Measurements from ENCODE around the gene PILRA.
"Not testable (repeated sequence)": the region's sequence is repeated elsewhere in the genome, so short reads cannot be mapped to it uniquely, and the experiment has no call there.

The PILRA gene

DNA sequence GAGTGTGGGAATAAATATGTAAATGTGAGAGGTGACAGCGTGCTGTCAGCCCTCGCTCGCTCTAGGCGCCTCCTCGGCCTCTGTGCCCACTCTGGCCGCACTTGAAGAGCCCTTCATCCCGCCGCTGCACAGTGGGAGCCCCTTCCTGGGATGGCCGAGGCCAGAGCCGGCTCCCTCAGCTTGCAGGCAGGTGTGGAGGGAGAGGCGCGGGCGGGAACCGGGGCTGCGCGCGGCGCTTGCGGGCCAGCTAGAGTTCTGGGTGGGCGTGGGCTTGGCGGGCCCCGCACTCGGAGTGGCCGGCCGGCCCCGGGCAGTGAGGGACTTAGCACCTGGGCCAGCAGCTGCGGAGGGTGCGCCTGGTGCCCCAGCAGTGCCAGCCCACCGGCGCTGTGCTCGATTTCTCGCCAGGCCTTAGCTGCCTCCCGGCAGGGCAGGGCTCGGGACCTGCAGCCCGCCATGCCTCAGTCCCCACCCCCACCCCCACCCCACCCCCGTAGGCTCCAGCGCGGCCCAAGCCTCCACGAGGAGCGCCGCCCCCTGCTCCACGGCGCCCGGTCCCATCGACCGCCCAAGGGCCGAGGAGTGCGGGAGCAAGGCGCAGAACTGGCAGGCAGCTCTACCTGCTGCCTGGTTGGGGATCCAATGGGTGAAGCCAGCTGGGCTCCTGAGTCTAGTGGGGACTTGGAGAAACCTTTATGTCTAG is 8.4 kb downstream of the PILRA start:
- not testable (repeated sequence) for DNase-seq

DNA sequence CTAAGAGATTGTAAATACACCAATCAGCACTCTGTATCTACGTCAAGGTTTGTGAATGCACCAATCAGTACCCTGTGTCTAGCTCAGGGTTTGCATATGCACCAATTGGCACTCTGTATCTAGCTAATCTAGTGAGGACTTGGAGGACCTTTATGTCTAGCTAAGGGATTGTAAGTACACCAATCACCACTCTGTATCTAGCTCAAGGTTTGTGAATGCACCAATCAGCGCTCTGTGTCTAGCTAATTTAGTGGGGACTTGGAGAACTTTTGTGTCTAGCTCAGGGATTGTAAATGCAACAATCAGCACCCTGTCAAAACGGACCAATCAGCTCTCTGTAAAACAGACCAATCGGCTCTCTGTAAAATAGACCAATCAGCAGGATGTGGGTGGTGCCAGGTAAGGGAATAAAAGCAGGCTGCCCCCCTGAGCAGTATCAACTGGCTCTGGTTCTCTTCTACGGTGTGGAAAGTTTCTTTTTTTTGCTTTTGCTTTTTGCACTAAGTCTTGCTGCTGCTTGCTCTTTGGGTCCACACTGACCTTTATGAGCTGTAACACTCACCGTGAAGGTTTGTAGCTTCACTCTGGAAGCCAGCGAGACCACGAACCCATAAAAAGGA is 9.1 kb downstream of the PILRA start:
- DNase-seq = not testable (repeated sequence)

DNA sequence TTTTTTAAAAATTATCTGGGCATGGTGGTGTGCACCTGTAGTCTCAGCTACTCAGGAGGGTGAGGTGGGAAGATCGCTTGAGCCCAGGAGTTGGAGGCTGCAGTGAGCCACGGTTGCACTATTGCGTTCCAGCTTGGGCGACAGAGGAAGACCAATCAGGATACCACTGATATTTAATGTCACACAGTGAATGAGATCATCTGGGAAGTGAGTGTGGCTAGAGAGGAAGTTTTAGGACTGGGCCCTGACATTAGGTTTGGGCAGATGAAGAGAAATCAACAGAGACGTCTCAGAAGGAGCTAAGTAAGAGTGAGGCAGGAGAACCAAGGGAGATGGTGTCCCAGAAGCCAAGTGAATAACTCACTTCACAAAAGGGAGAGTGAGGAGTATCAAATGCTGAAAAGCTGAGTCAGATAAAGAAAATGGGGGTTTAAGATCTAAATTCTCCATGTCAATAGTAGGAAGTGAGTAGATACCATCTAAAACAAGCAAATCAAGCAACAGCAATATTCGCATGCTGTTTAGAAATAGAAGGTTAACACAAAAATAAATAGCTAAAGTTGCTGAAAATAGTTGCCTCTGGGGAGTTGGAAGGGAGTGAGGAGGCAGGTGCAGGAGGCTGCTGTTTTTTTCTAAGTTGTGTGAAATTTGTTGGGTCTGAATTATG is 11.5 kb downstream of the PILRA start:
- DNase-seq = no peak

DNA sequence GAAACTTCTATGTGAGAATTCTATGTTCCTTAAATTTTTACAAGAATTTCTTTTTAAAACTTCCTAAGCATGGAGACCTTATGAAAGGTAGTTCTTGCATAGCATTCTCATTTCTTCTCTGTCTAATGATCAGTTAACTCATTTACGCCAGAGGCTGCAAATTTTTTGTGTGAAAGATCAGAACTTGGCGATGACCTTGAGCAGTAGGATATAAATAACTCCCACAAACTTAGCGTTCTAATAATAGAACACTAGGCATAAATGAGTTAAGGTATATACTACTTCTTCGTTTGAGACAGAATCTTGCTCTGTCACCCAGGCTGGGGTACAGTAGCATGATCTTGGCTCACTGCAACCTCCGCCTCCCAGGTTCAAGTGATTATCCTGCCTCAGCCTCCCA is 13.7 kb downstream of the PILRA start:
- DNase-seq = no peak

DNA sequence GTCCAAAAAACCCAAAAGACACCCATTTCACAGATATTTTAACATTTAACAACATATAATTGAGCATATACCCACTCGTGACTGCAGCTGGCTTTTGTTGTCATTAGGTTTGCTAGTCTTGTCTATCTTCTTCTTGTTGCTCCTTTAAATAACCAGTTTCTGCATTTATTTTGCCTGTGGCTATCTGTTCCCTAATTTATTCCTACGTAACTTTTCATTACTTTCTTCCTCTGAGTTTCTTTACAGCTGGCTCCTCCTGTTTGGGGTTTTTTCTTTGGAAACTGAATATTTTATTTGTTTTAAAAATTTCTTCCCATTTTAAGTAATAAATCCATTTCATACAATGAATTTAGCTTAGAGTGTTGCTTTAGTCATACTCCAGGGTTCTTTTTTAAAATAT is 14.4 kb downstream of the PILRA start:
- no peak for DNase-seq

DNA sequence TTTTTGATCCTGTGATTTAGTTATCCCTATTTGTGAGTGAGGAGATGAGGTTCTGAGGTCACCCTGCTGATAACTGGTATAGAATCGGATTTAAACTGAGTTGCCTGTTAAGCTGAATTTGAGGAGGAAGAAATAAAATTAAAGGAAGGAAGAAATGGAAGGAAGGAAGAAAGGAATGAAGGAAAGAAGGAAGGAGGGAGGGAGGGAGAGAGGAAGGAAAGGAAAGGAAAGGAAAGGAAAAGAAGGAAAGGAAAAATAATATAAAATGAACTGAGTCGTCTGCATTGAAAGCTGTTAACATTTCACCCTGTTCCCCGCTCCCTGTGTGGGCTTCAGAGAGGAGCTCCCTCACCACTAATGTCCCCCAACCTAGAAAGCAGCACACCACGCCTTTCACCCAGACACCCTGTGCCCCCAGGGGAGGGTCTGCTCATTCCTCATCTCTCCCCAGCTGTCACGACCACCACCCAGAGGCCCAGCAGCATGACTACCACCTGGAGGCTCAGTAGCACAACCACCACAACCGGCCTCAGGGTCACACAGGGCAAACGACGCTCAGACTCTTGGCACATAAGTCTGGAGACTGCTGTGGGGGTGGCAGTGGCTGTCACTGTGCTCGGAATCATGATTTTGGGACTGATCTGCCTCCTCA is 16.3 kb downstream of the PILRA start:
- DNase-seq = no peak

DNA sequence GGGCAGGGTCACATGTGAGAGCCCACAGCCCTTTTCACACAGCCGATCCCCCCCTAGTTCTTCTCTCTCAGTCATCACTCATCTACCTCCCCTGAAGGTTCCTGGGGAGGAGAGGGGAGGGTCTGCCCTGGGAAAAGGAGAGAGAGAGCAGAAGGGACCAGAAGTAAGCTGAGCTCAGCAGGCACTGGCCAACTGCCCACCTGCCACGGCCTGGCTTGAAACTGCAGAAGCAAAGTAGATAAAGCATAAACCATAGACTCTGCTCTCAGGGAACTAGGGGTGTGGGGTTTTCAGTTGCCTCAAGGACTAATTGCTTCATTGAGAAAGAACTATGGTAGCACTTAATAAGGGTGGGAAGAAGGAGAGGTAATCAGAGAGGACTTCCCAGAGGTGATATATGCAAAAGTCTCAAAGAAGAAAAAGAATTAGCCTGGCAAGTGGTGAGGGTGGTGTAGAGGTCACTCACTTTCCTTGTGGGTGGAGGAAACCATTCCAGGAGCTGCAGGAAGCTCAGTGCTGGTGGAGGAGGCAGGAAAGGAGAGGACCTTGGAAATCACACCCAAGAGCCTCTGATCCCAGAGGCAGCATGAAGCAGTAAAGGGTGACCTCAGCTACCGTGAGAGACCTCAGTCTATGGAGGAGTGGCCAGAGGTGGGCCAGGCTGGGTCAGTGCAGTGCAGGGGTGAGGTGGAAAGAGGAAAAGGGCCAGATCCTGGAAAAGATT is 17.2 kb downstream of the PILRA start:
- DNase-seq = no peak

DNA sequence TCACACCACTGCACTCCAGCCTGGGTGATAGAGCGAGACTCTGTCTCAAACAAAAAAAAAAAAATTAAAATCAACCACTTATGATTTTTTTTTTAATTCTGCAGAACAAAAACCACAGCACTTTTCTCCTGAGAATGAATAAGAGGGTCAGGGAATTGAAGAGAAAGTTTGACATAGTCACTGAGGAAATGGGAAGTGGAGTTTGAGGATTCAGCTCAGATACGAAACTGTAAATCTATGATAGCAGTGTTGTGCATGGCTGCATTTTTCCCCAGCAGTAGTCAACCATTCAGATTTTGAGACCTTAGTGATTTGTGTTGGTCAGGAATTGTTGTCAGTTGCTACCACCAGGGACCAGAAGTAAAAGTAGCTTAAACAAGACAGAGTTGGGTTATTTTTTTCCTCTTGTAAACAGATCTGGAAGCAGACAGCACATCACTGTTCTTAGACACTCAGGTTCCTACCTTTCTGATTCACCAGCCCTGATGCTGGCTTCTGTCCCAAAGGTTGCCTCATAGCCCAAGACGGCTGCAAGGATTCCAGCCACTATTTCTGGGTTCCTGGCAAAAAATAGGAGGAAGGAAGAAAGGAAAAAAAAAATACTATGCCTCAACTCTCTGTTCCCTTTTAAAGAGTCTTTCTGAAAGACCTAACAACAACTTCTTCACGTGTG is 20.1 kb downstream of the PILRA start:
- no peak for DNase-seq

DNA sequence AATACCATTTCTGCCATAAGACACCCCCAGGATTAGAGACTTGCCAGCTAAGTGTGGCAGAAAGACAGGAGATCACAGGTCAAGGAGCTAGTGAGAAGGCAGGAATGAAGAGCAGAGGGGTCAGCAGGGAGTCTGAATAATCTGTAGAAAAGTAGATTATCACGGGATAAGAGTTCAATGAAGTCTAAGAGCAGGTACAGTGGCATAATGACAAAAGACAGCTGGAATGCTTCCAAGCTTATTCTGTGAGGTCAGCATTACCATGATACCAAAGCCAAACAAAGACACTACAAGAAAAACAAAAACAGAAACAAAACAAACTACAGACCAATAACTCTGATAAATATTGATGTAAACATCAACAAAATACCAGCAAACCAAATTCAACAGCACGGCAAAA is 20.8 kb downstream of the PILRA start:
- DNase-seq = no peak

DNA sequence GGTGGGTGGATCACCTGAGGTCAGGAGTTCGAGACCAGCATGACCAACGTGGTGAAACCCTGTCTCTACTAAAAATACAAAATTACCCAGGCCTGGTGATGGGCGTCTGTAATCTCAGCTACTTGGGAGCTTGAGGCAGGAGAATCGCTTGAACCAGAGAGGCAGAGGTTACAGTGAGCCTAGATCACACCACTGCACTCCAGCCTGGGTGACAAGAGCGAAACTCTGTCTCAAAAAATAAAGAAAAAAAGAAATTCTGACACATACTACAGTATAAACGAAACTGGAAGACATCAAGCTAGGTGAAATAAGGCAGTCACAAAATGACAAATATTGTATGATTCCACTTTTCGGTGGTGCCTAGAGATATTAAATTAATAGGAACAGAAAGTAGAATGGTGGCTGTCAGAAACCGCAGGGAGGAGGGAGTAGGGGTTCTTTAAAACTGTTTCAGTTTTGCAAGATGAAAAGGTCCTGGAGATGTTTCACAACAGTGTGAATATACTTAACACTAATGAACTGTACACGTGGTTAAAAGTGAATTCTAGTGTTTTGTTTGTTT is 23.2 kb downstream of the PILRA start:
- DNase-seq = peak; percentile 63

DNA sequence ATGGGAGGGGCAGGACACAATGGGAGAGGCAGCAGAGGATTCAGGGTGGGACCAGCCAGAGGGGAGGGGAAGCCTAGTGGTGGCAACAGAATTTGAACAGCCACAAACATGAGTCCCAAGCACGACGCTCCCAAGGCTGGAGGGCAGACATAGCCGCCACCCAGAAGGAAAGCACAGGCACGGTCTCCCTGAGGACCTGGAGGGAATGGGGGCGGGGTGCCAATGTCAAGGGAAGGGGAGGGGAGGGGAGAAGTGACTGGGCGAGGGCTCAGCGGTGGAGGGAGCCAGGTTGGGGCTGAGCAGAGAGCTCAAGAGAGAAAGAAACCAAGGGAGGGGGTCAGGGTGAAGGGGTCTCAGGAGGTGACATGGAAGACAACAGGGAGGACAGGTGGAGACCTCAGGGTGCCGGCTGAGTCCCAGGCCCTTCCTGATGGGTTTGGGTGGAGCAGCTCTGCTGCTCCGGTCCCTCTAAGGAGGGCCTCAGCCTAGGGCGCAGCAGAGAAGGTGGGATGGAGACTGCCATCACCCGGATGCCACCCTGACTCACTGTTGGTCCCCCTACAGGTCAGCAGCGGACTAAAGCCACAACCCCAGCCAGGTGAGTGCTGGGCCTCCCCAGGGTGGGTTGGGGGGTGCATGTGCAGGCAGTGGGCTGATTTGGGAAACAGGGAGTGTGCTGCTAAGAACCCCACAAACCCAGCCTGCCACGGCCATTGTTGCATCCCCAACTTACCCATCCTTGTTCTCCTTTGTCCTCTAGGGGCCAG is 24.2 kb downstream of the PILRA start:
- no peak for DNase-seq

DNA sequence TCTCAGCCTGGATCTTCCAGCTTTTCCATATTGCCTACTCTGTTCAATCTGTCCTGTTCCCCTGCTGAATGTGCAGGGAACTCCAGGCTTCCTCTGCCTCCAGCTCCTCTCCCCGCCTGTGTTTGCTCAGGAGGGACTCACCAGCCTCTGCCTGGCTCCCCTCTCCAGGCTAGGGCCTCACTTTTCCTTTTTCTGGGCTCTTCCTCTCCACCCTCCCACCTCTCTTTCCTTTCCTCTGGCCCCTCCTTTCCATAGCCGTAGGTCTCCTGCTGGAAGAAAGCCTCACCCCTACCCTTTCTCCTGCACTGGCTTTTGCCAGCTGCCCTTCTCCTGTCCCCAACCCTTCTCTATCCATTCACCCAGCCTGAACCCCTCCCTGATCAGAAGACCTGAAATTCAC is 25.0 kb downstream of the PILRA start:
- no peak for DNase-seq

DNA sequence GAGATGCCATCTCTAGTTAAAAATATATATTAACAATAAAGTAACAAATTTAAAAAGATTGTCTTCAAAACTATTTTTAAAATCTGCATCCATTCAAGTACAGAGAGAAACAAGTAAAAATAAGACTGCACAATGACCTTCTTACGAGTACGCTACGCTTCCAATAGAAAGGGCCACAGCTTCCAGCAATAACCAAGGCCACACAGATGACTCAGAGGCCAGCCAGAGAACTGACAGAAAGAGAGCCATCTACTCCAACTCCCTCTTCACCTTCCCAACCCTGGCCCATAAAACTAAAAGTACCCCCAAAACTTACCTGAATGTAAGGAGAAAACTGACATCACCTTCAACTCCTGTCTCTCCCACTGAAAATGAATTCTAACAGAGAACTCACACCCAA is 26.8 kb downstream of the PILRA start:
- no peak for DNase-seq

DNA sequence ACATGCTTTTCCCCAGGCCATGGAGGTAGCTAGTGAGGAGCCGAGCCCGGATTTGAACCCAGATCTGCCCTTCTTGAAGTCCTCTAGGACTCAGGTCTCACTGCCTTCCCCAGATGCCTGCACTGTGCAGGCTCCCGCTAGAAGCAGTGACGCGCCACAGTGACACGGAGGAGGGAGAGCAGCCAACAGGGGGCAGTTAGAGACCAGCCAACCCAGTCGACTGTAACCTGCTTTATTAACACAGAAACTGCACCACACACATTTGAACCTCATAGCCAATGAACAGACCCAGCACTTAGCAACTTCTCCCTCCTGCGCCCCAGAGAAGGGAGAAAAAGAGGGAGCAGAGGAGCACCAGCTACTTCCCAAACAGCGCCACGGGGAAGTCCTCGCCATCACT is 27.4 kb downstream of the PILRA start:
- DNase-seq = no peak

DNA sequence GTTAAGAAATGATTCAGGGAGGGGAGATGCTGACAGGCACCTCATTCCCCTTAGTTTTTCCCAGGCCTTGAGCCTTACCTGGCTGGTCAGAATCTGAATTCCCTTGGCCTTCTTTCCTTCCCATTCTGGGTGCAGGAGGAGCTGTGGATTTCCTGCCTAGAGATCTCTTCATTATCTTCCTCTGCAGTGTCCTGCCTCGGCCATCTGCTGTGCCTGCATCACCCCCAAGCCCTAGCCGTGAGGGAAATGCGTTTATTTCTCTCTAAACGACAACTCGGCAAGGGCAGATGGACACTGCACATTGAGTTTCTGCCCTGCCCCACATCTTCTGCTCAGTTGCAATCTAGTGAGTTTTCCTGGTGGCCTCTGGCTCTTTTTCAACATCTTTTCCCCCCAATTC is 28.5 kb downstream of the PILRA start:
- no peak for DNase-seq

DNA sequence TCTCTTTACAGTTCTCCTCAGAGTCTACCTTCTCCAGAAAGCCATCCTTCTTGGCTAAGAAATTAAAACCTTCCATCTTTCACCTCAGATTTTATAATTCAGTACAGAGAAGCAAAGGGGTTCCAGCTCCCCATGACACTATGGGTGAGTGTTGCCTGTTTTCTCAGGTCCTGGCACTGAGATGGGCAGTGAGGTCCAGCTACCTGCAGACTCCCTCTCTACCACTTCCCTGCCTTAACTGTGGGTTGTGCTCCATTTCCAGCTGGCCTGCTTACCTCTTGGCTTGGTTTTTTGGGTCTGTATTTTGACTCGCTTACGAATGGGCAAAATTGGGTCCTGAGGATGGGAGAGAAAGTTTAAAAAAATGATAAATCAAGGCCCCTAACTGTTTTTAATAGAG is 29.0 kb downstream of the PILRA start:
- no peak for DNase-seq

DNA sequence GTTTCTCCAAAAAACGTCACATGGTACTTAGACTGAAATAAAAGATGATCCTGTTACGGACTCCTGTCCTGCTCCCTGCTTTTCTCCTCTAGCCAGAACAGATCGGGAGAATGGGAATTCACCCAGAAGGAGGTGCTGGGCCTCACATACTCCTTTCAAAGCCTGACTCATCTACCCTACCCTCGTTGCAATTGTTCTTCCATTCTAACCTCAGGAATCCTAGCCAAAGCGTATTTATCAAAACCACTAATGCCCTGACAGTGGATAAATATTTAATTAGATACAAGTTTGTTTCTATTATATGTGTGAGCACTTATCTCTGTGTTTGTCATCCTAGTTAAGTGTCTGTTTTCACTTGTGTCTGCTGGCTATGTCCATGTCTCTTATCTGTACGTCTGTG is 33.5 kb downstream of the PILRA start:
- no peak for DNase-seq

DNA sequence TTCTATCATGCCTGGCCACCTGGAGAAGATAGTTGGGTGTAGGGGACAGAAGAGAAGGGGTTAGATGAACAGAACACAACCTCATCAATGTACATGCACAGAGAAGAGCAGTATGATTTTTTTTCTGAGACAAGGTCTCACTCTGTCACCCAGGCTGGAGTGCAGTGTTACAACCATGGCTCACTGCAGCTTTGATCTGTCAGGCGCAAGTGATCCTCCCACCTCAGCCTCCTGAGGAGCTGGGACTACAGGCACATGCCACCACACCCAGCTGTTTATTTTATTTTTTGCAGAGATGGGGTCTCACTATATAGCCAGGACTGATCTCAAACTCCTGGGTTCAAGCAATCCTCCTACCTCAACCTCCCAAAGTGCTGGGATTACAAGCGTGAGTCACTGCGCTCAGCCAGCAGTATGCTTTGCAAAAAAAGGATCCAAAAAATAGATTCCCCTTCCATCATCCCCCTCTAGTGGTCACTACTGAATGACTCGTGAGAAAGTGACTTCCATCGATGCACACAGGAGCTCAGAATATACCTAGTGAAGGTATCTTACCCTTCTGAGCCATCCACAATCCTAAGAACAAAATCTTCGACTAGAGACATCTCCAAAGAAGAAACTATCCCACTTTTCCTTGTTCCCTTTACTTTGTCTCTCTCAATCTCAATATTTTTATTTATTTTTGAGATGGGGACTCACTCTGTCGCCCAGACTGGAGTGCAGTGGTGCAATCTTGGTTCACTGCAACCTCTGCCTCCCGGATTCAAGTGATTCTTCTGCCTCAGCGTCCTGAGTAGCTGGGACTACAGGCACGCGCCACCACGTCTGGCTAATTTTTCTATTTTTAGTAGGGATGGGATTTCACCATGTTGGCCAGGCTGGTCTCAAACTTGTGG is 34.2 kb downstream of the PILRA start:
- peak; percentile 77 for DNase-seq

DNA sequence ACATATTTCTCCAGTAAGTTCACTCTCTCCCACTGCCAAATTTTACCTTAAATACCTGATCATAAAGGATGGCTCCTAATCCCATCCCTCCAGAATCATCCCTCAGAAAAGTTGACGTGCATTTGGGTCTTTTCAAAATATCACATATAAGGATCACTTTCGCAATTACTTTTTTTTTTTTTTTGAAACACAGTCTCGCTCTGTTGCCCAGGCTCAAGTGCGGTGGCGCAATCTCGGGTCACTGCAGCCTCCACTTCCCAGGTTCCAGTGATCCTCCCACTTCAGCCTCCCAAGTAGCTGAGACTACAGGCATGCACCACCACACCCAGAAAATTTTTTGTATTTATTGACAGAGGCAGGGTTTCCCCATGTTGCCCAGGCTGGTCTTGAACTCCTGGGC is 37.8 kb downstream of the PILRA start:
- DNase-seq = no peak

DNA sequence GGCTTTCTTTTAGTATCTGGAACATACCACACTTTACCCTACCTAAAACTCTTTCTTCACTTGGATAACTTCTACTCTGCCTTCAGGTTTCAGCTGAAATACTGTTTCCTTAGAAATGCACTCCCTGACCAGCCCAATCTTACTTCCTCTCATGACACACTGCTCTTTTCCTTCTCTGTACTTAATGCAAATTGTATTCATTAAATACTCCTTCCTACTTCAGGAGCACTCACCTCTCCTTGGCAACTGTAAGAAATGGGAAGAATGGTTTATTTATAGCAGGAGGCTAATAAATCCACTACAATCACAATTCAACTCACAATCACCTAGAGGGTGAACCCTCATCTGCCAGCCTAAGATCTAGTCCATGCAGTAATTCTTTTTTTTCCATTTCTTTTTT is 40.1 kb downstream of the PILRA start:
- DNase-seq = no peak
